HepG2 (cell line): ENCODE measurements around the gene VSTM4. TPM values are rescaled to one million over a fixed set of nuclear protein-coding genes. Genes with fewer than 3 reads are reported as not detected.

Experiments used
- ATAC-seq: fragments of 200-7000 bp; cut with Tn5 transposase; 3 replicates; pipeline ENCODE4 v1.9.1; 2020; ENCODE audit warnings: mild to moderate bottlenecking, moderate library complexity
- BruUV-seq: library from RNA; stranded (reverse); fragments of 400-500 nt; replicated peaks from 2 replicates; lab custom pipeline; 2021; lab: Mats Ljungman, UMichigan
- CTCF ChIA-PET: fragments of 300-600 bp; formaldehyde crosslinking; extraction: SDS; loops from one replicate; lab custom pipeline; 2021; ENCODE audit warnings: low total read pairs, inconsistent platforms, low intra/inter-chr PET ratio; lab: Yijun Ruan, JAX
- POLR2A ChIA-PET: fragments of 350-600 bp; sonication (Branson Sonifier 250); formaldehyde crosslinking; loops from one replicate; lab custom pipeline; 2020; ENCODE audit warnings: antibody characterized with exemption, inconsistent platforms; lab: Yijun Ruan, JAX
- DNase-seq: peaks from one replicate; pipeline ENCODE4 v3.0.0-alpha.2; 2015; ENCODE audit warnings: low spot score
- FAIRE-seq: peaks from 3 replicates; lab custom pipeline; 2011; peaks lifted over from hg19 to GRCh38; lab: Jason Lieb, UNC
- H2AFZ ChIP-seq: one replicate; pipeline ENCODE4 v1.6.1; 2011; ENCODE audit warnings: low read length, inconsistent platforms
- H3K27ac ChIP-seq: fragments of 300-600 bp; 3 replicates; pipeline ENCODE4 v1.8.0; 2011; ENCODE audit warnings: mixed run types, mild to moderate bottlenecking, mixed read lengths, low read length, inconsistent platforms; ENCODE audit not compliant: insufficient read depth; ENCODE audit errors: extremely low read length
- H3K27me3 ChIP-seq, 2 experiments: fragments of 200-600 bp in 1 of 2; 2 replicates in 1 of 2; 3 replicates in 1 of 2; pipeline versions ENCODE4 v1.6.0 to v1.8.0; 2011; ENCODE audit warnings: low read length in 2 of 2, mild to moderate bottlenecking in 2 of 2, moderate library complexity in 2 of 2, inconsistent platforms in 1 of 2; ENCODE audit not compliant: insufficient read depth in 2 of 2, control insufficient read depth in 1 of 2
- H3K36me3 ChIP-seq, 2 experiments: fragments of 200-600 bp in 1 of 2; replicated peaks in 1 of 2; 2 replicates in 1 of 2; 3 replicates in 1 of 2; pipeline versions ENCODE4 v1.5.1 to v1.8.0; 2011; ENCODE audit warnings: low read length in 2 of 2, inconsistent platforms in 1 of 2; ENCODE audit not compliant: insufficient read depth in 2 of 2, control insufficient read depth in 1 of 2
- H3K4me1 ChIP-seq: 2 replicates; pipeline ENCODE4 v1.5.1; 2012; ENCODE audit warnings: low read length, inconsistent platforms; ENCODE audit not compliant: insufficient read depth
- H3K4me2 ChIP-seq: 2 replicates; pipeline ENCODE4 v1.6.0; 2011; ENCODE audit warnings: low read depth, low read length, inconsistent platforms
- H3K4me3 ChIP-seq, 3 experiments: fragments of 200-600 bp in 1 of 3; sonication (generic), shearing (Covaris generic) in 1 of 3; replicated peaks in 1 of 3; 2 replicates each; pipeline ENCODE4 v1.5.1; 2011 to 2016; ENCODE audit warnings: low read length in 3 of 3, inconsistent platforms in 2 of 3, low read depth in 2 of 3, mild to moderate bottlenecking in 2 of 3, control low read depth in 1 of 3, mixed read lengths in 1 of 3; ENCODE audit not compliant: insufficient read depth in 1 of 3
- H3K79me2 ChIP-seq: one replicate; pipeline ENCODE4 v1.6.1; 2011; ENCODE audit warnings: low read length, inconsistent platforms; ENCODE audit not compliant: insufficient read depth
- H3K9ac ChIP-seq: 2 replicates; pipeline ENCODE4 v1.6.0; 2011; ENCODE audit warnings: mild to moderate bottlenecking, low read depth, low read length, inconsistent platforms; ENCODE audit not compliant: insufficient read depth
- H3K9me3 ChIP-seq: 2 replicates; pipeline ENCODE4 v1.5.1; 2012; ENCODE audit warnings: mild to moderate bottlenecking, low read length
- H4K20me1 ChIP-seq: 2 replicates; pipeline ENCODE4 v1.6.0; 2011; ENCODE audit warnings: inconsistent platforms, mild to moderate bottlenecking, low read length, moderate library complexity; ENCODE audit not compliant: insufficient read depth
- HDAC1 ChIP-seq: sonication (generic); formaldehyde crosslinking; IDR thresholded peaks from 2 replicates; pipeline ENCODE4 v1.5.1; 2020; ENCODE audit warnings: mild to moderate bottlenecking, missing genetic modification reagents
- KLF12 ChIP-seq: sonication (generic); formaldehyde crosslinking; IDR thresholded peaks from 2 replicates; pipeline ENCODE4 v1.4.0; 2020; ENCODE audit warnings: missing genetic modification reagents, borderline replicate concordance
- PCBP1 ChIP-seq: fragments of 200-400 bp; formaldehyde crosslinking; IDR thresholded peaks from 2 replicates; pipeline ENCODE4 v1.6.1; 2017; ENCODE audit warnings: mild to moderate bottlenecking, low read depth, low read length, borderline replicate concordance
- RAD21 ChIP-seq: fragments of 450-650 bp; formaldehyde crosslinking; IDR thresholded peaks from 2 replicates; pipeline ENCODE4 v1.5.0; 2020; ENCODE audit warnings: mild to moderate bottlenecking
- RBM39 ChIP-seq: fragments of 200-400 bp; formaldehyde crosslinking; IDR thresholded peaks from one replicate; pipeline ENCODE4 v1.6.1; 2018; ENCODE audit warnings: antibody characterized with exemption, mild to moderate bottlenecking, low read depth, low read length; ENCODE audit not compliant: poor library complexity, severe bottlenecking
- SMC3 ChIP-seq: IDR thresholded peaks from 2 replicates; pipeline ENCODE4 v1.6.1; 2011; ENCODE audit warnings: low read length, improper control_type of control experiment
- STAG1 ChIP-seq: sonication (generic); formaldehyde crosslinking; IDR thresholded peaks from 2 replicates; pipeline ENCODE4 v1.4.0; 2020; ENCODE audit warnings: missing genetic modification reagents
- XRCC5 ChIP-seq: fragments of 200-400 bp; formaldehyde crosslinking; optimal IDR thresholded peaks from 2 replicates; pipeline ENCODE3; 2017; ENCODE audit warnings: mild to moderate bottlenecking, low read length
- WGBS: methylation state at CpG from one replicate; pipeline ENCODE4 v1.1.6; 2017; ENCODE audit warnings: low lambda C conversion rate; 5-methylcytosine and 5-hydroxymethylcytosine counted together
- in situ Hi-C: cut with HindIII; loops from 2 replicates; pipeline ENCODE4 v1.10.0; 2017; ENCODE audit warnings: low pct_unique_long_range_greater_than_20kb; ENCODE audit not compliant: extremely low pct_ligation_motif_present
- intact Hi-C: fragments of 100-400 bp; cut with micrococcal nuclease; formaldehyde crosslinking; loops from one replicate; pipeline ENCODE4 v1.10.0; 2022; ENCODE audit not compliant: unreplicated experiment
- polyA plus RNA-seq, 8 experiments: library from polyadenylated mRNA; depleted of rRNA in 3 of 8; stranded (reverse) in 7 of 8; unstranded in 1 of 8; fragments of >200 nt; fragmentation: Illumina TruSeq in 4 of 8; extraction: Trizol in 4 of 8; gene quantifications; 2 replicates each; pipeline versions ENCODE4 v1.2.1 to v1.2.3, GENCODE V29; 2011 to 2016; ENCODE audit warnings: low read depth in 4 of 8, missing spikeins in 1 of 8, mixed read lengths in 1 of 8; ENCODE audit not compliant: insufficient read depth in 1 of 8
- total RNA-seq, 5 experiments: library from RNA; depleted of rRNA; stranded (reverse); fragments of >200 nt; fragmentation: Illumina TruSeq; extraction: Trizol; gene quantifications; 2 replicates each; pipeline ENCODE4 v1.2.3, GENCODE V29; 2016; ENCODE audit warnings: low read depth in 1 of 5
- TF ChIP-seq, protein P1 (sequence below): fragments of 450-650 bp; IDR thresholded peaks from 2 replicates; pipeline ENCODE4 v1.6.1; 2017; ENCODE audit warnings: mild to moderate bottlenecking
- TF ChIP-seq, protein P2 (sequence below): sonication (generic); formaldehyde crosslinking; IDR thresholded peaks from 2 replicates; pipeline ENCODE4 v1.5.1; 2020; ENCODE audit warnings: missing genetic modification reagents, mild to moderate bottlenecking, borderline replicate concordance
- TF ChIP-seq, protein P3 (sequence below): sonication (generic); formaldehyde crosslinking; IDR thresholded peaks from 2 replicates; pipeline ENCODE4 v1.5.0; 2020; ENCODE audit warnings: mild to moderate bottlenecking, missing genetic modification reagents, moderate library complexity

The VSTM4 gene
- total and polyA plus RNA-seq, 2 of the 13 experiments (the other 11 are each of a cell fraction or from before 2014, with no cell fraction given), result not detected

DNA sequence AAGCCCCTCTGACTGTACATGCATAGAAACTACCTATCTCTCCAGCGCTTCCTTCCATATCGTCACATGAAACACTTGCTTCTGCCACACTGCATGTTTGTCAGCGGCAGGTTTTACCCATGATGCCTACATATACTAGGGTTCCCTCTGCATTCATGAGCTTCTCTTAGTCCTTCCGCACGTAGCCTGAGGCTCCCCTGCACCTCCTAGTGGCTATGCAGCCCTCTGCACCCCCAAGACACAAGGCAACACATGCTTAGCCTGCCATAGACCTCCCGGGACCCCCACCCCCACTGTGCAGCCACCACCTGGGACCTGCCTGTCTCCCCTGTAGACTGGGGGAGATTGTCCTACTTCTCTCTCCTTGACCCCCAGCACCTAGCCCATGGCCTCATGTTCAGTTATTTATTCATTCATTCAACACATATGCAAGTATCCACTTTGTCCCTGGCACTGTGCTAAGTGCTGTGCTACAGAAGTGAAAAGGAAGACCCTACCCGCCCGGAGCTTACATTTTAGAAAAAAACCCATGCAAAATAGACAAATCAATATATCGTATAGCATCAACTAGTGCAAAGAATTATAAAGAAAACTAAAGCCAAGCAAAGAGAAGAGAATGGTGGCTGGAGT, 49.4 kb upstream of the VSTM4 start:
- no TSS peak for BruUV-seq
- no peak for FAIRE-seq
- peak; percentile 49; the same call in 1 of the 2 replicates for TF ChIP-seq SMC3
- TF ChIP-seq, protein P1, sequence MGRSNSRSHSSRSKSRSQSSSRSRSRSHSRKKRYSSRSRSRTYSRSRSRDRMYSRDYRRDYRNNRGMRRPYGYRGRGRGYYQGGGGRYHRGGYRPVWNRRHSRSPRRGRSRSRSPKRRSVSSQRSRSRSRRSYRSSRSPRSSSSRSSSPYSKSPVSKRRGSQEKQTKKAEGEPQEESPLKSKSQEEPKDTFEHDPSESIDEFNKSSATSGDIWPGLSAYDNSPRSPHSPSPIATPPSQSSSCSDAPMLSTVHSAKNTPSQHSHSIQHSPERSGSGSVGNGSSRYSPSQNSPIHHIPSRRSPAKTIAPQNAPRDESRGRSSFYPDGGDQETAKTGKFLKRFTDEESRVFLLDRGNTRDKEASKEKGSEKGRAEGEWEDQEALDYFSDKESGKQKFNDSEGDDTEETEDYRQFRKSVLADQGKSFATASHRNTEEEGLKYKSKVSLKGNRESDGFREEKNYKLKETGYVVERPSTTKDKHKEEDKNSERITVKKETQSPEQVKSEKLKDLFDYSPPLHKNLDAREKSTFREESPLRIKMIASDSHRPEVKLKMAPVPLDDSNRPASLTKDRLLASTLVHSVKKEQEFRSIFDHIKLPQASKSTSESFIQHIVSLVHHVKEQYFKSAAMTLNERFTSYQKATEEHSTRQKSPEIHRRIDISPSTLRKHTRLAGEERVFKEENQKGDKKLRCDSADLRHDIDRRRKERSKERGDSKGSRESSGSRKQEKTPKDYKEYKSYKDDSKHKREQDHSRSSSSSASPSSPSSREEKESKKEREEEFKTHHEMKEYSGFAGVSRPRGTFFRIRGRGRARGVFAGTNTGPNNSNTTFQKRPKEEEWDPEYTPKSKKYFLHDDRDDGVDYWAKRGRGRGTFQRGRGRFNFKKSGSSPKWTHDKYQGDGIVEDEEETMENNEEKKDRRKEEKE, result no peak
- TF ChIP-seq PCBP1, result no peak
- TF ChIP-seq HDAC1, result no peak
- TF ChIP-seq, protein P2, sequence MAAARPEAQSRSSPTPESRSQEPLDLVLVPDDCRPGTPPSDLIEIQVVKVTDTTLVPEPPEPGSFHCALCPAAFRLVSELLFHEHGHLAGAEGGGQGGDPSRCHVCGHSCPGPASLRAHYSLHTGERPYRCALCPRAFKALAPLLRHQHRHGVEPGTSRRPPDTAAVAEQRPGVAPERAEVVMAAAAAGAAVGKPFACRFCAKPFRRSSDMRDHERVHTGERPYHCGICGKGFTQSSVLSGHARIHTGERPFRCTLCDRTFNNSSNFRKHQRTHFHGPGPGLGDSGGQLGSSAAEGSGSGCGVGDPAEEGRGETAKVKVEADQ (CRISPR knock-in tag), result no peak
- TF ChIP-seq RAD21, result peak; percentile 51; the same call in 1 of the 2 replicates
- TF ChIP-seq XRCC5, result peak; percentile 45
- no peak for TF ChIP-seq RBM39
- TF ChIP-seq, protein P3, sequence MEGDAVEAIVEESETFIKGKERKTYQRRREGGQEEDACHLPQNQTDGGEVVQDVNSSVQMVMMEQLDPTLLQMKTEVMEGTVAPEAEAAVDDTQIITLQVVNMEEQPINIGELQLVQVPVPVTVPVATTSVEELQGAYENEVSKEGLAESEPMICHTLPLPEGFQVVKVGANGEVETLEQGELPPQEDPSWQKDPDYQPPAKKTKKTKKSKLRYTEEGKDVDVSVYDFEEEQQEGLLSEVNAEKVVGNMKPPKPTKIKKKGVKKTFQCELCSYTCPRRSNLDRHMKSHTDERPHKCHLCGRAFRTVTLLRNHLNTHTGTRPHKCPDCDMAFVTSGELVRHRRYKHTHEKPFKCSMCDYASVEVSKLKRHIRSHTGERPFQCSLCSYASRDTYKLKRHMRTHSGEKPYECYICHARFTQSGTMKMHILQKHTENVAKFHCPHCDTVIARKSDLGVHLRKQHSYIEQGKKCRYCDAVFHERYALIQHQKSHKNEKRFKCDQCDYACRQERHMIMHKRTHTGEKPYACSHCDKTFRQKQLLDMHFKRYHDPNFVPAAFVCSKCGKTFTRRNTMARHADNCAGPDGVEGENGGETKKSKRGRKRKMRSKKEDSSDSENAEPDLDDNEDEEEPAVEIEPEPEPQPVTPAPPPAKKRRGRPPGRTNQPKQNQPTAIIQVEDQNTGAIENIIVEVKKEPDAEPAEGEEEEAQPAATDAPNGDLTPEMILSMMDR (CRISPR knock-in tag), result peak; percentile 69
- TF ChIP-seq KLF12 (CRISPR knock-in tag), result no peak
- TF ChIP-seq STAG1 (CRISPR knock-in tag), result peak; percentile 61

More for the DNA sequence above, 49.4 kb upstream of the VSTM4 start:
- H3K4me2 ChIP-seq, result no peak overlapping the region
- intact Hi-C loops, result loop anchor here (1.0 kb wide), 1 partner anchor 188 kb away; no protein-coding TSS in a partner anchor
- ATAC-seq (peak; percentile 92), DNase-seq (peak; percentile 28)
- WGBS, result 11% methylated on average over 9 of the region's 9 CpGs
- in situ Hi-C loops, result loop anchor here (5.0 to 10.0 kb wide), 3 partner anchors 187 to 510 kb away; no protein-coding TSS in a partner anchor
- H3K36me3 ChIP-seq, result no peaks in the 10 kb centered on the region
- H2AFZ ChIP-seq, result no peak overlapping the region
- ChIA-PET POLR2A (no interaction called here), CTCF (interaction anchor here (0.7 to 1.0 kb wide), 2 partner anchors 164 to 507 kb away, joined by 4 to 5 read pairs; no protein-coding TSS in a partner anchor)
- H3K27ac ChIP-seq, result no peak overlapping the region
- H3K9ac ChIP-seq, result no peak overlapping the region
- no peaks in the 10 kb centered on the region; a peak in 1 of 5 replicates for H3K27me3 ChIP-seq
- H3K4me1 ChIP-seq, result no peaks in the 10 kb centered on the region
- H4K20me1 ChIP-seq, result no peaks in the 10 kb centered on the region
- no peaks in the 10 kb centered on the region for H3K79me2 ChIP-seq
- H3K9me3 ChIP-seq, result no peaks in the 10 kb centered on the region
- H3K4me3 ChIP-seq, result no peak overlapping the region
